K562 (cell line): ENCODE data around the gene ATP9B.

Experiments
- ARID1B ChIP-seq: fragments of 450-650 bp; IDR thresholded peaks from 2 replicates; pipeline ENCODE4 v1.6.1; 2016; ENCODE audit warnings: antibody characterized with exemption, mild to moderate bottlenecking, inconsistent platforms
- ATF7 ChIP-seq: fragments of 450-650 bp; IDR thresholded peaks from 2 replicates; pipeline ENCODE4 v1.7.1; 2014; ENCODE audit warnings: mild to moderate bottlenecking, moderate library complexity
- BDP1 ChIP-seq: IDR thresholded peaks from 3 replicates; pipeline ENCODE4 v1.6.1; 2011; ENCODE audit not compliant: insufficient read length, insufficient read depth
- ESRRB ChIP-seq: fragments of 250-450 bp; sonication (Bioruptor Pico); IDR thresholded peaks from 2 replicates; pipeline ENCODE4 v1.5.0; 2020; ENCODE audit warnings: mild to moderate bottlenecking, moderate library complexity, borderline replicate concordance
- EZH2 ChIP-seq: IDR thresholded peaks from 2 replicates; pipeline ENCODE4 v1.6.1; 2012; ENCODE audit warnings: low read depth, mild to moderate bottlenecking, inconsistent platforms, low read length, borderline replicate concordance
- GABPA ChIP-seq: fragments of 200-800 bp; sonication (Bioruptor generic); conservative IDR thresholded peaks from 2 replicates; pipeline ENCODE4 v1.6.1; 2016; ENCODE audit warnings: low read depth, missing genetic modification characterization, missing compliant biosample characterization
- PHF20 ChIP-seq: fragments of 450-650 bp; IDR thresholded peaks from 2 replicates; pipeline ENCODE4 v1.6.1; 2018; ENCODE audit not compliant: partially characterized antibody
- POLR2A ChIP-seq: fragments of 450-650 bp; conservative IDR thresholded peaks from 2 replicates; pipeline ENCODE4 v1.6.1; 2016
- POLR2AphosphoS5 ChIP-seq: IDR thresholded peaks from 2 replicates; pipeline ENCODE4 v1.6.1; 2011; ENCODE audit warnings: mild to moderate bottlenecking, low read depth, low read length, moderate library complexity; ENCODE audit not compliant: control insufficient read depth, insufficient read depth
- THRAP3 ChIP-seq: fragments of 450-650 bp; IDR thresholded peaks from 2 replicates; pipeline ENCODE4 v1.6.1; 2016; ENCODE audit warnings: mild to moderate bottlenecking, inconsistent platforms, borderline replicate concordance

DNA sequence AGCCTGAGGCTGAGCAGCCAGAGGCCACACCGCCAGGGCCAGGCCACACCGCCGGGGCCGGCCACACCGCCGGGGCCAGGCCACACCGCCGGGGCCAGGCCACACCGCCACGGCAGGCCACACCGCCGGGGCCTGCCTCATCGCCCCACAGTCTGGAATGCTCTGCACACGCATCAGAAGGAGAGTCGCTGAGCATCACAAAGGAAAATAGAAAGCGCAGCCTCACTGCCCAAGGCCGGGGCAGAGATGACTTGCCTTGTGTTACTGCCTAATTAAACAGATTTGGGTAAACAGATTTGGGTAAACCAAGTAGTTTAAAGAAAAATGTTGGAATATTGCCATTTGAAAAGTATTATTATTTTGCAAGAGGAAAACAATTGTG lies 316.1 kb downstream of the ATP9B start:
- TF ChIP-seq THRAP3 (no peak), POLR2A (no peak), POLR2AphosphoS5 (no peak), PHF20 (no peak), GABPA (tag) (no peak), BDP1 (no peak), EZH2 (no peak), ARID1B (no peak), ESRRB (no peak), ATF7 (no peak)
